Measurements from ENCODE around the gene IFT27.

IFT27 gene

DNA sequence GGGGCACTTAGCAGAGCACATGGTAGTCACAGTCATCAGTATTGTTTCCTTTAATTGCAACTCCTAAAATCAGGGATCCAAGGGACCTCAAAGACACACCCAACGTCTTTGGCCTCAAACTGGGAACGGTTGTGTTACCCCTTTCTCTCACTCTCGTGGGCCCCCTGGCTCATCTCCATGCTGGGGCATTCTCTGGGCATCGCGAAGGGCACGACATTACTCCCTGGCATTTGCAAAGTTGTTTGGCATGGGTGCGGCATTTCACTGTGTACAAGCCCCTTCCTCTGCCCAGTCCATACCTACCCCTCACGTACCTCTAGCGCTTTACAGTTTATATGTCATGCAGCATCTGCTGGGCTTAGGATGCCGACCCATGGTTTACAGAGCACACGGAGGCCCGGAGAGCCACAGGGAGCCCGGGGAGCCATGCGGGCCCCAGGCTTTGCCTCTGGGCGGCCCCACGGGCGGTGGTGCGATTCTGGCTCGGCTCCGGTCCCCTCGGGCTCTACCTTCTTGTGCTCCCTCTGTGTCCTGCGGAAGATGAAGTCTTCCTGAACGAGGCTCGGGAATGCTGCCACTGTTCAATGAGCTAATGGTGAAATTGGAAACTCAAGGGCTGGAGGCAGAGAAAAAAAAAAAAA is 50.4 kb downstream of the IFT27 start:
- H3K4me3 ChIP-seq (ENCODE audit: low read depth, low read length), result no peak overlapping the region
- TF ChIP-seq, protein P1, sequence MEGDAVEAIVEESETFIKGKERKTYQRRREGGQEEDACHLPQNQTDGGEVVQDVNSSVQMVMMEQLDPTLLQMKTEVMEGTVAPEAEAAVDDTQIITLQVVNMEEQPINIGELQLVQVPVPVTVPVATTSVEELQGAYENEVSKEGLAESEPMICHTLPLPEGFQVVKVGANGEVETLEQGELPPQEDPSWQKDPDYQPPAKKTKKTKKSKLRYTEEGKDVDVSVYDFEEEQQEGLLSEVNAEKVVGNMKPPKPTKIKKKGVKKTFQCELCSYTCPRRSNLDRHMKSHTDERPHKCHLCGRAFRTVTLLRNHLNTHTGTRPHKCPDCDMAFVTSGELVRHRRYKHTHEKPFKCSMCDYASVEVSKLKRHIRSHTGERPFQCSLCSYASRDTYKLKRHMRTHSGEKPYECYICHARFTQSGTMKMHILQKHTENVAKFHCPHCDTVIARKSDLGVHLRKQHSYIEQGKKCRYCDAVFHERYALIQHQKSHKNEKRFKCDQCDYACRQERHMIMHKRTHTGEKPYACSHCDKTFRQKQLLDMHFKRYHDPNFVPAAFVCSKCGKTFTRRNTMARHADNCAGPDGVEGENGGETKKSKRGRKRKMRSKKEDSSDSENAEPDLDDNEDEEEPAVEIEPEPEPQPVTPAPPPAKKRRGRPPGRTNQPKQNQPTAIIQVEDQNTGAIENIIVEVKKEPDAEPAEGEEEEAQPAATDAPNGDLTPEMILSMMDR (IDR thresholded peaks at IDR 0.05; ENCODE audit: low read depth, low read length), result no peak
- in situ Hi-C loops (cut with HindIII; ENCODE audit: low sequenced_read_pairs), result no loop called here
- DNase-seq (ENCODE audit: low read depth, low spot score), result no peak

DNA sequence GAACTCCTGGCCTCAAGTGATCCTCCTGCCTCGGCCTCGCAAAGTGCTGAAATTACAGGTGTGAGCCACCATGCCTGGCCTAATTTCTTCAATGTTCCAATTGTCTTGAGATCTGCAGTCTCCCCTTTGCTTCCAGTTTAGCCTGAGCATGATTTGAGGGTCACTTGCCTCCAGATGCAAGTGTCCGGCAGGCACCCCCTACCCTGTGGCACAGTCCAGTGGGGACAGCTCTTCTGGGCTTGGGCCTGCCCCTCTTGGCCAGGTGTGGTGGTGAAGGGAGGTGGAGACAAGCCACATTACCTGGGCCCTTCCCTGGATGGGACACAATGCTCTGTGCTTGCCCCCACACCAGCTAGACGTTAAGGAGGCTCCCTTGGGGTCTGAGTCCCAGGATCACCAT is 51.1 kb downstream of the IFT27 start:
- in situ Hi-C loops (cut with HindIII; ENCODE audit: low sequenced_read_pairs), result no loop called here
- no peak for DNase-seq (ENCODE audit: low read depth, low spot score)
- no peak overlapping the region for H3K4me3 ChIP-seq (ENCODE audit: low read depth, low read length)
- TF ChIP-seq, protein P1 (IDR thresholded peaks at IDR 0.05; ENCODE audit: low read depth, low read length), result no peak

DNA sequence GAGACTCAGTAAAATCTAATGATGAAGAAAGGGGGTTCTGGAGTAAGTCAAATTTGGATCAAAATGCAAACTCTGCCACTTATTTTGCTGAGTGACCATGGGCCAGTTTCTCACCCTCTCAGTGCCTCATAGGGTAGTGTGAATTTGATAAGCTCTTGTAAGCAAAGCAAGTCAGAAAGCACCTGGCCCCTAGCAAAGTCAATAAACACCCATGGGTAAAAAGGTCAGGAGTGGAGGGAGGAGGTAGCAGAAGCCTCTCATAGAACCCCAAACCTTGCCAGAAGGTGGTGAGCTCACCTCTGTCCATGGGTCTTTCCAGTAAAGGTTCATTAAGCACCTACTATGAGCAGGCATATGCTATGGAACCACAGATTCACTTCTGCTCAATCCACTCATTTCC is 53.9 kb downstream of the IFT27 start:
- TF ChIP-seq, protein P1 (IDR thresholded peaks at IDR 0.05; ENCODE audit: low read depth, low read length), result no peak
- in situ Hi-C loops (cut with HindIII; ENCODE audit: low sequenced_read_pairs), result no loop called here
- no peak overlapping the region for H3K4me3 ChIP-seq (ENCODE audit: low read depth, low read length)
- DNase-seq (ENCODE audit: low read depth, low spot score), result no peak

DNA sequence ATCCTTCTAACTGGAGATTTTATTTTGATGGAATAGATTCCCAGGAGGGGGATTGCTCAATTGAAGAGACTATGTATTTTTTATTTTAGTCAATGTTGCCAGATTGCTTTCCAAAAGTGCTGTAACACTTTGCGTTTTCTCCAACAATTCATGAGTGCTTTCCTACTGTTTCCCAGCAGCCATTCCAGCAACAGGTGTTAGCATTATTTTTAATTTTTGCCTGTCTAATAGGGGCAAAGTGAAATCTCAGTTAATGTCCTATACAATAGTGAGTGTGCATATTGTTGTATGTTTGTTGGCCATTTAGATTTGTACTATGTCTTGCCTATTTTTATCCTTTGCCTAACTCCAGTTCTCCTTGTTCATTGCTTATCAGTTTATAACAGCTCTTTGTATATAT is 60.3 kb downstream of the IFT27 start:
- no peak overlapping the region for H3K4me3 ChIP-seq (ENCODE audit: low read depth, low read length)
- TF ChIP-seq, protein P1 (IDR thresholded peaks at IDR 0.05; ENCODE audit: low read depth, low read length), result no peak
- no peak for DNase-seq (ENCODE audit: low read depth, low spot score)
- in situ Hi-C loops (cut with HindIII; ENCODE audit: low sequenced_read_pairs), result no loop called here

DNA sequence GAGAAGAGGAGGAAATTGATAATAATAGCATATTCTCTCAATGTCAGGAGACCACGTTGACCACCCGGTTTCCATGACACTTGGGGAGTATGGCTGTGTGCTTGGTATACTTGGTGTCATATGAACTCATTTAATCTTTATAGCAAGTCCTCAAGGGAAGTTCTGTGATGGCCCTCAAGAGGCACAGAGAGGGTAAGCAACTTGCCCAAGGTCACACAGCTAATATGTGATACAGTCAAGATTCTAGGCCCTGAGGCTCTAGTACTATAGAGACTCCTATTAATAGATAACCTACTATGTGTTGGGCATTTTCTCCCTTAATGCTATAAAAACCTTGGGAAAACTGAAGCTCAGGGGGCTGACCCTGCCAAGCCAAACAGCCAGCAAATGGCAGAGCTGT is 61.8 kb downstream of the IFT27 start:
- in situ Hi-C loops (cut with HindIII; ENCODE audit: low sequenced_read_pairs), result no loop called here
- DNase-seq (ENCODE audit: low read depth, low spot score), result no peak
- no peak overlapping the region for H3K4me3 ChIP-seq (ENCODE audit: low read depth, low read length)
- TF ChIP-seq, protein P1 (IDR thresholded peaks at IDR 0.05; ENCODE audit: low read depth, low read length), result no peak

DNA sequence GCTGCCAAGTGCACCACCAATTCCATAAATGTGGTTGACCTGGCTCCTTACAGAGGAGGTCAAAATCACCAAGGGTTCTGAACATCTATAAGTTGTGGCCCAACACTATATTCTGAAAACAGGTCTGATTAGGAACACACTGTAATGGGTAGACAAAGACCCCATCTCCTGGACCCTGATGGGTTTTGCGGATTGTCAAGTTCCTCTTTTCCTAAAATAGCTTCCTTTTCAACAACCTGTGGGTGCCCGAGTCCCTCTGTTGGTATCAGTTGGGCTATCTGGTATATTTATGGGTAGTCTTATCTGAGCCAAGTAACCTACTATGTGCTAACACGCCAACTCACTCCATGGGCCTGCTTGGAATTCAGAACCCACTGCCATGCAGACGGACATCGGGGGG is 62.5 kb downstream of the IFT27 start:
- TF ChIP-seq, protein P1 (IDR thresholded peaks at IDR 0.05; ENCODE audit: low read depth, low read length), result no peak
- in situ Hi-C loops (cut with HindIII; ENCODE audit: low sequenced_read_pairs), result no loop called here
- no peak overlapping the region for H3K4me3 ChIP-seq (ENCODE audit: low read depth, low read length)
- DNase-seq (ENCODE audit: low read depth, low spot score), result no peak
